SH-SY5Y (cell line): ENCODE measurements around the gene LBR.

Experiments
- GATA2 ChIP-seq: IDR thresholded peaks from 2 replicates; pipeline ENCODE4 v1.6.1; 2011; ENCODE audit warnings: mild to moderate bottlenecking, low read depth, low read length
- GATA3 ChIP-seq: IDR thresholded peaks from 2 replicates; pipeline ENCODE4 v1.6.1; 2011; ENCODE audit warnings: low read depth, mild to moderate bottlenecking, low read length, moderate library complexity

- TF ChIP-seq GATA2 (no peak), GATA3 (no peak)
Observed at GRCh38 chr1:225355863-225356262, 72.0 kb downstream of the LBR start.
